NCI-H69 (cell line): ENCODE measurements around the gene SURF2.
A peak's percentile ranks its signal among the peaks of the same experiment; 100 is the strongest.

Source experiments
- DNase-seq: peaks from one replicate; lab custom pipeline; 2025; lab: John Stamatoyannopoulos, UW

SURF2 gene

DNA sequence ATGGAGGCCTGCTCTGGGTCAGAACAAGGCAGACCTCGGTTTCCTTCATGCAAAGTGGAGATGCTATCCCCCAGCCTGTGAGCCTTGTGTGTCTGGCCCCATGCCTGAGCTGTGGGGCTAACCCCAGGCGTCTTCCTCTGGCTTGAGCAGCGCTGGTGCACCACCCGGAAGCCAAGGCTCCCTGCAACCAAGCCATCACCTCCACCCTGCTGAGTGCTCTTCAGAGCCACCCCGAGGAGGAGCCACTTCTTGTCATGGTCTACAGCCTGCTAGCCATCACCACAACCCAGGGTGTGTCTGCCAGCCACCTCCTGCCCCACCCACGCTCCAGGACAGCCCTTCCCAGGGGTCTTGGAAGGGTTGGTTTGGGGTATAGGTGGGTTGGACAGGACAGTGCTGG, 45.2 kb downstream of the SURF2 start:
- no peak for DNase-seq

- no peak for DNase-seq
Observed at GRCh38 chr9:133402689-133403088, 46.3 kb downstream of the SURF2 start.

DNA sequence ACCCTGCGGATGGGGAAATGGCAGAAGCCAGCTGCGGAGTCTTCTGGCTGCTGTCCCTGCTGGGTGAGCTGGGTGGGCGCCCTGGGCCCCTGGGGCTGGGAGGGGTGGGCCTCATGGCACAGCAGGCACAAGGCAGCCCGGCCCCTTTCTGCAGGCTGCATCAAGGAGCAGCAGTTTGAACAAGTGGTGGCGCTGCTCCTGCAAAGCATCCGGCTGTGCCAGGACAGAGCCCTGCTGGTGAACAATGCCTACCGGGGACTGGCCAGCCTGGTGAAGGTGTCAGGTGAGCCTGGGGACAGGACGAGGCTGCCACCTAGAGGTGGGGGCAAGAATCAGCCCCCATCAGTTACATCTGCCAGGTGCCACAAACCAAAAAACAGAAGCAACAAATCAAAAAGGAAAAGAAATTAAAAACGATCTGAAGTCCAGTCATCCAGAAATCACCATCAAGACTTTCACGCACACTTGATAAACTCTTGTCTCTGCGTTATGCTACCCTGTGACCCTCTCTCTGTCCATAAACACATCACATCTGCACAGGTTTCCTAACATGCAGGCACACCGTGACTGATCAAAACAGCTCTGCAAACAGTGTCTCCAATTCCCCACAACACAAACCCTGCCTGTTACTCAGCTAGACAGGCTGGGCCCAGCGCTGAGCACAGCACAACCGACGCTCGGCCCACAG, 47.6 kb downstream of the SURF2 start:
- peak; percentile 80 for DNase-seq

- no peak for DNase-seq
Observed at GRCh38 chr9:133404454-133405002, 48.2 kb downstream of the SURF2 start.

- no peak for DNase-seq
Observed at GRCh38 chr9:133405508-133406438, 49.4 kb downstream of the SURF2 start.

- peak; percentile 61 for DNase-seq
Observed at GRCh38 chr9:133406480-133407307, 50.3 kb downstream of the SURF2 start.

DNA sequence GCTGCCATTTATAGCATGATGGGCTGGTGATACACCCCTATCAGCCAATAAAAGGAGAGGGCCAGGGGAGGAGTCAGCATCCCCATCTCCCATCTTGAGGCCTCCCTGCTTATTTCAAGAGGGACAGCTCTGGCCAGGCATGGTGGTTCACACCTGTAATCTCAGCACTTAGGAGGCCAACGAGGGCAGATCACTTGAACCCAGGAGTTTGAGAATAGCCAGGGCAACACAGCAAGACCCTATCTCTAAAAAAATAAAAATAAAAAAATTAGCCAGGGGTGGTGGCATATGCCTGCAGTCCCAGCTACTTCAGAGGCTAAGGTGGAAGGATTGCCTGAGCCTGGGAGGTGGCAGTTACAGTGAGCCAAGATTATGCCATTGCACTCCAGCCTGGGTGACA, 51.7 kb downstream of the SURF2 start:
- no peak for DNase-seq
